Measurements from ENCODE around the gene ZBTB4. TPM values are rescaled to one million over a fixed set of nuclear protein-coding genes. Genes with fewer than 3 reads are reported as not detected.

The ZBTB4 gene, protein sequence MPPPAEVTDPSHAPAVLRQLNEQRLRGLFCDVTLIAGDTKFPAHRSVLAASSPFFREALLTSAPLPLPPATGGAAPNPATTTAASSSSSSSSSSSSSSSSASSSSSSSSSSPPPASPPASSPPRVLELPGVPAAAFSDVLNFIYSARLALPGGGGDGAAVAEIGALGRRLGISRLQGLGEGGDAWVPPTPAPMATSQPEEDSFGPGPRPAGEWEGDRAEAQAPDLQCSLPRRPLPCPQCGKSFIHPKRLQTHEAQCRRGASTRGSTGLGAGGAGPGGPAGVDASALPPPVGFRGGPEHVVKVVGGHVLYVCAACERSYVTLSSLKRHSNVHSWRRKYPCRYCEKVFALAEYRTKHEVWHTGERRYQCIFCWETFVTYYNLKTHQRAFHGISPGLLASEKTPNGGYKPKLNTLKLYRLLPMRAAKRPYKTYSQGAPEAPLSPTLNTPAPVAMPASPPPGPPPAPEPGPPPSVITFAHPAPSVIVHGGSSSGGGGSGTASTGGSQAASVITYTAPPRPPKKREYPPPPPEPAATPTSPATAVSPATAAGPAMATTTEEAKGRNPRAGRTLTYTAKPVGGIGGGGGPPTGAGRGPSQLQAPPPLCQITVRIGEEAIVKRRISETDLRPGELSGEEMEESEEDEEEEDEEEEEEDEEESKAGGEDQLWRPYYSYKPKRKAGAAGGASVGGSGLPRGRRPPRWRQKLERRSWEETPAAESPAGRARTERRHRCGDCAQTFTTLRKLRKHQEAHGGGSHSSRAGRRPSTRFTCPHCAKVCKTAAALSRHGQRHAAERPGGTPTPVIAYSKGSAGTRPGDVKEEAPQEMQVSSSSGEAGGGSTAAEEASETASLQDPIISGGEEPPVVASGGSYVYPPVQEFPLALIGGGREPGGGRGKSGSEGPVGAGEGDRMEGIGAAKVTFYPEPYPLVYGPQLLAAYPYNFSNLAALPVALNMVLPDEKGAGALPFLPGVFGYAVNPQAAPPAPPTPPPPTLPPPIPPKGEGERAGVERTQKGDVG
- 10 to 100 TPM; 28.5 to 29.0 TPM for total RNA-seq

GRCh38 chr17:7479213-7480088, at the start of gene ZBTB4:
ZBTB4 (minus strand) TSS chr17:7479631; CDS start chr17:7466801, 12,830 bp downstream.
- Mint-ChIP-seq H3K27me3 (ENCODE audit: low read depth) (no peaks in the 10 kb centered on the region), H3K36me3 (ENCODE audit: insufficient read depth in 2 of 2) (peaks cover 2 to 3% of the 10 kb centered on the region in 2 donors), H3K27ac (peak within 1 kb of the TSS; percentile 91), H3K4me3 (peak within 1 kb of the TSS; percentile 89 to 92), H3K4me1 (ENCODE audit: low read depth) (peaks cover 70% of the 10 kb centered on the region), H3K9me3 (no peaks in the 10 kb centered on the region)
- DNase-seq = peak; percentile 64 to 76
- peak; percentile 13 to 19 for ATAC-seq (replicated peaks in 1 of 2)

DNA sequence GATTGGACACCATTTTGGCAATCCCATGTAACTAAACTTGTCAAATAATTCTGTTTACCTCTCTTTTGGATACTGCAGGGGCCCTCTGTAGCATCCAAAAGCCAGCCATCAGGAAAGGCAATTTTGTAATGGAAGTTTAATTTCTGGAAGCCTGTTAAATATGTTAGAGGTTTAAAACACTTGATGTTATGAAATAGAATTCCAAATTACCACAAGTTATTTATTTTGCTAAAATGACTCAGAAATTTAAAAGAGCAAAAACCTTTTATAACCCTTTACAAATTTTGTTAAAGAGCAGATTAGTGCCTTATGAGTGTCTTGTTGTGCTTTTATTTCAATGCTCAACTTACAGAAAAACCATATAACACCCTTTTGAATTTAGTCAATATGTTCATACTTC, 49.4 kb upstream of the ZBTB4 start:
- H3K4me3 Mint-ChIP-seq = no peak overlapping the region
- H3K27ac Mint-ChIP-seq = no peak overlapping the region
- no peaks in the 10 kb centered on the region for H3K4me1 Mint-ChIP-seq (ENCODE audit: low read depth)
- H3K9me3 Mint-ChIP-seq = peaks cover 0 to 1% of the 10 kb centered on the region in 2 donors
- H3K36me3 Mint-ChIP-seq (ENCODE audit: insufficient read depth in 2 of 2) = peaks cover 0 to 7% of the 10 kb centered on the region in 2 donors
- ATAC-seq (replicated peaks in 1 of 2) (no peak), DNase-seq (no peak)
- no peaks in the 10 kb centered on the region for H3K27me3 Mint-ChIP-seq (ENCODE audit: low read depth)

DNA sequence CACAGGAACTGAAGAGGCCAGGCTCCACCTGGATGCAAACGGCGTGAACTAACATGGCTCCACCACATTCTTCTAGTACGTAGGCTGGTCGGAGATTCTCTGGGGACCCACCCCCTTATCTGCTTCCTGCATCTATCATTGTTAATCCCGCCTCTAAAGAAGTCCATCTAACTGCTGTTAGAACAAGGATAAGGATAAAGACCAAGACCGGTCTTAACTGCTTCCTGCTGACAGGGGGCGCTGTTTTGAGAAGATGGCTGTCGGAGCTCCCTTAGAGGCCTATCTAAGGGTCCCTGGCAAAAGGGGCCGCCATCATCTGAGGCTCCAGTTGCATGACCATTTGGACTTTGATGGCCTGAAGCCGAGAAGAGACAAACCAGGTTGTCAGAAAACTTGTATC, 43.6 kb upstream of the ZBTB4 start:
- DNase-seq (peak; percentile 47 to 53), ATAC-seq (replicated peaks in 1 of 2) (peak; percentile 65 to 73)
- Mint-ChIP-seq H3K4me3 (no peak overlapping the region), H3K27ac (no peak overlapping the region), H3K9me3 (no peaks in the 10 kb centered on the region), H3K27me3 (ENCODE audit: low read depth) (no peaks in the 10 kb centered on the region), H3K36me3 (ENCODE audit: insufficient read depth in 2 of 2) (peaks cover 0 to 5% of the 10 kb centered on the region in 2 donors), H3K4me1 (ENCODE audit: low read depth) (peaks cover 6% of the 10 kb centered on the region)

DNA sequence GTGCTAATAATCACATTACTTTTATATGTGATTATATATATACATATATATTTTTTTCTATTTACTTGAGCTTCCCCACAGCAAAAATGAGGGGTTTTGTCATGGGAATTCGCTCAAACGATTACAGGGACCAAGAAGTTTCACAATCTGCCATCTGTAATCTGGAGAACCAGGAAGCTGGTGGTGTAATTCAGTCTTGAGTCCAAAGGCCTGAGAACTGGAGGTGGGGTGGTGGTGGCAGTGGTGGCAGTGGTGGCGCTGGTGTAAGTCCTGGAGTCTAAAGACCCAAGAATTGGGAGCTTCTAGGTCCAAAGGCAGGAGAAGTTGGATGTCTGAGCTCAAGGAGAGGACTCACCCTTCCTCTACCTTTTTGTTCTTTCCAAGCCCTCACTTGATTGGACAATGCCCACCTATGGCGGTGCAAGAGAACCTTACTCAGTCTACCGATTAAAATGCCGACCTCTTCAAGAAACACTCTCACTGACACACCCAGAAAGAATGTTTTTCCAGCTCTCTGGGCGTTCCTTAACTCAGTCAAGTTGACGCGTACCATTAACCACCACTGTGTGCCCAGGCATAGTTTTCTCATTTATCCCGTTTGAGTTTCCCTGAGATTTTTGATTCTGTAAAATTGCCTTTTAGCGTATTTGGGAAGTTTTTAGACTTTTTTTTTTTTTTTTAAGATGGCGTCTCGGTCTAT, 36.6 kb upstream of the ZBTB4 start:
- ATAC-seq (replicated peaks in 1 of 2) (no peak), DNase-seq (no peak)
- Mint-ChIP-seq H3K27ac (peak overlapping the region; percentile 8), H3K36me3 (ENCODE audit: insufficient read depth in 2 of 2) (peaks cover 3 to 7% of the 10 kb centered on the region in 2 donors), H3K27me3 (ENCODE audit: low read depth) (no peaks in the 10 kb centered on the region), H3K9me3 (no peaks in the 10 kb centered on the region), H3K4me1 (ENCODE audit: low read depth) (no peaks in the 10 kb centered on the region), H3K4me3 (no peak overlapping the region)

GRCh38 chr17:7513850-7514419, 34.5 kb upstream of the ZBTB4 start:
- Mint-ChIP-seq H3K27me3 (ENCODE audit: low read depth) (no peaks in the 10 kb centered on the region), H3K4me1 (ENCODE audit: low read depth) (no peaks in the 10 kb centered on the region), H3K9me3 (no peaks in the 10 kb centered on the region), H3K27ac (peak overlapping the region; percentile 29), H3K4me3 (no peak overlapping the region), H3K36me3 (ENCODE audit: insufficient read depth in 2 of 2) (peaks cover 10 to 12% of the 10 kb centered on the region in 2 donors)
- ATAC-seq (replicated peaks in 1 of 2) (no peak), DNase-seq (no peak)

GRCh38 chr17:7512824-7513540, 33.6 kb upstream of the ZBTB4 start:
- Mint-ChIP-seq H3K4me1 (ENCODE audit: low read depth) (no peaks in the 10 kb centered on the region), H3K27me3 (ENCODE audit: low read depth) (no peaks in the 10 kb centered on the region), H3K9me3 (no peaks in the 10 kb centered on the region), H3K36me3 (ENCODE audit: insufficient read depth in 2 of 2) (peaks cover 12 to 19% of the 10 kb centered on the region in 2 donors), H3K4me3 (no peak overlapping the region), H3K27ac (peak overlapping the region; percentile 15)
- ATAC-seq (replicated peaks in 1 of 2) (peak in 1 of 2 donors; percentile 12), DNase-seq (no peak)

GRCh38 chr17:7512105-7512504, 32.7 kb upstream of the ZBTB4 start:
- Mint-ChIP-seq H3K4me1 (ENCODE audit: low read depth) (no peaks in the 10 kb centered on the region), H3K27me3 (ENCODE audit: low read depth) (no peaks in the 10 kb centered on the region), H3K9me3 (no peaks in the 10 kb centered on the region), H3K4me3 (no peak overlapping the region), H3K27ac (no peak overlapping the region), H3K36me3 (ENCODE audit: insufficient read depth in 2 of 2) (peaks cover 12 to 22% of the 10 kb centered on the region in 2 donors)
- ATAC-seq (replicated peaks in 1 of 2) = no peak
- no peak for DNase-seq

DNA sequence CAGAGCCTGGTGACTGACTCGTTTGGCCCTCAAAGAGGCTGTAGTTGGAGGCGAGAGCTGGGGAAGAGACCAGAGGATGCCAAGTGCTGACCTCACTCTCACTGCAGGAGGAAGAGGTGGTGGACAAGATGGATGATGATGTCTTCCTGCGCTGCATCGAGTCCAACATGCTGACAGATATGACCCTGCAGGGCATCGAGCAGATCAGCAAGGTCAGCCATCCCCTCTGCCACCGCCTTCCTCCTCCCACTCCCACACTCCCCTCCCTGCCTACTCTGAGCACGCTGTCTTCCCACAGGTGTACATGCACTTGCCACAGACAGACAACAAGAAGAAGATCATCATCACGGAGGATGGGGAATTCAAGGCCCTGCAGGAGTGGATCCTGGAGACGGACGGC, 31.7 kb upstream of the ZBTB4 start:
- ATAC-seq (replicated peaks in 1 of 2) = no peak

GRCh38 chr17:7509937-7510336, 30.5 kb upstream of the ZBTB4 start:
- peaks cover 12 to 33% of the 10 kb centered on the region in 2 donors for H3K36me3 Mint-ChIP-seq (ENCODE audit: insufficient read depth in 2 of 2)
- H3K9me3 Mint-ChIP-seq = no peaks in the 10 kb centered on the region
- no peak for ATAC-seq (replicated peaks in 1 of 2)
- no peaks in the 10 kb centered on the region for H3K27me3 Mint-ChIP-seq (ENCODE audit: low read depth)
- no peaks in the 10 kb centered on the region for H3K4me1 Mint-ChIP-seq (ENCODE audit: low read depth)
- H3K4me3 Mint-ChIP-seq = no peak overlapping the region
- no peak for DNase-seq
- H3K27ac Mint-ChIP-seq = no peak overlapping the region

More for the DNA sequence above, 31.7 kb upstream of the ZBTB4 start:
- Mint-ChIP-seq H3K4me3 (no peak overlapping the region), H3K9me3 (no peaks in the 10 kb centered on the region), H3K27me3 (ENCODE audit: low read depth) (no peaks in the 10 kb centered on the region), H3K27ac (no peak overlapping the region), H3K36me3 (ENCODE audit: insufficient read depth in 2 of 2) (peaks cover 12 to 27% of the 10 kb centered on the region in 2 donors), H3K4me1 (ENCODE audit: low read depth) (no peaks in the 10 kb centered on the region)
- no peak for DNase-seq

GRCh38 chr17:7508846-7509245, 29.4 kb upstream of the ZBTB4 start:
- H3K4me1 Mint-ChIP-seq (ENCODE audit: low read depth) = no peaks in the 10 kb centered on the region
- H3K9me3 Mint-ChIP-seq = no peaks in the 10 kb centered on the region
- no peak overlapping the region for H3K4me3 Mint-ChIP-seq
- H3K36me3 Mint-ChIP-seq (ENCODE audit: insufficient read depth in 2 of 2) = peaks cover 13 to 40% of the 10 kb centered on the region in 2 donors
- H3K27ac Mint-ChIP-seq = no peak overlapping the region
- no peaks in the 10 kb centered on the region for H3K27me3 Mint-ChIP-seq (ENCODE audit: low read depth)
- ATAC-seq (replicated peaks in 1 of 2) = no peak
- no peak for DNase-seq

- H3K36me3 Mint-ChIP-seq (ENCODE audit: insufficient read depth in 2 of 2) = peaks cover 11 to 45% of the 10 kb centered on the region in 2 donors
- no peaks in the 10 kb centered on the region for H3K27me3 Mint-ChIP-seq (ENCODE audit: low read depth)
- no peak overlapping the region for H3K27ac Mint-ChIP-seq
- H3K4me3 Mint-ChIP-seq = no peak overlapping the region
- H3K4me1 Mint-ChIP-seq (ENCODE audit: low read depth) = no peaks in the 10 kb centered on the region
- H3K9me3 Mint-ChIP-seq = no peaks in the 10 kb centered on the region
- ATAC-seq (replicated peaks in 1 of 2) (no peak), DNase-seq (no peak)
These were observed 28.7 kb upstream of the ZBTB4 start for GRCh38 chr17:7508145-7508544.
